Osteoblast (primary cell): ENCODE data around the gene DSTYK. TPM values are rescaled to one million over a fixed set of nuclear protein-coding genes. Genes with fewer than 3 reads are reported as not detected.
"Not testable (repeated sequence)": the region's sequence is repeated elsewhere in the genome, so short reads cannot be mapped to it uniquely, and the experiment has no call there.

ENCODE experiments used
- DNase-seq: peaks from one replicate; pipeline ENCODE4 v3.0.0; 2011; ENCODE audit warnings: low spot score, mixed read lengths; ENCODE audit not compliant: insufficient read length; ENCODE audit errors: missing footprints
- H2AFZ ChIP-seq: 2 replicates; pipeline ENCODE4 v1.6.0; 2011; ENCODE audit warnings: mild to moderate bottlenecking, low read length
- H3K27ac ChIP-seq: 2 replicates; pipeline ENCODE4 v1.5.1; 2011; ENCODE audit warnings: mild to moderate bottlenecking, low read depth, low read length, moderate library complexity
- H3K27me3 ChIP-seq: 2 replicates; pipeline ENCODE4 v1.6.0; 2012; ENCODE audit warnings: mild to moderate bottlenecking, control low read depth, inconsistent platforms, low read length, moderate library complexity; ENCODE audit not compliant: insufficient read depth
- H3K36me3 ChIP-seq: 2 replicates; pipeline ENCODE4 v1.5.1; 2011; ENCODE audit warnings: mild to moderate bottlenecking, low read length, control low read depth, moderate library complexity; ENCODE audit not compliant: insufficient read depth
- H3K4me1 ChIP-seq: 2 replicates; pipeline ENCODE4 v1.5.1; 2011; ENCODE audit warnings: mild to moderate bottlenecking, low read length, control low read depth, moderate library complexity; ENCODE audit not compliant: insufficient read depth
- H3K4me2 ChIP-seq: 2 replicates; pipeline ENCODE4 v1.6.0; 2011; ENCODE audit warnings: mild to moderate bottlenecking, low read length; ENCODE audit not compliant: insufficient read depth
- H3K4me3 ChIP-seq: fragments of 200-600 bp; sonication (generic); 3 replicates; pipeline ENCODE4 v1.5.1; 2012; ENCODE audit warnings: mild to moderate bottlenecking, low read length, inconsistent platforms; ENCODE audit not compliant: insufficient read depth
- H3K79me2 ChIP-seq: 2 replicates; pipeline ENCODE4 v1.6.0; 2012; ENCODE audit warnings: mild to moderate bottlenecking, low read length, control low read depth, inconsistent platforms; ENCODE audit not compliant: insufficient read depth
- H3K9me3 ChIP-seq: 2 replicates; pipeline ENCODE4 v1.5.1; 2011; ENCODE audit warnings: low read depth, low read length, control low read depth
- H4K20me1 ChIP-seq: 2 replicates; pipeline ENCODE4 v1.6.0; 2012; ENCODE audit warnings: mild to moderate bottlenecking, low read length, control low read depth; ENCODE audit not compliant: insufficient read depth
- CTCF ChIP-seq: IDR thresholded peaks from 2 replicates; pipeline ENCODE4 v1.5.1; 2011; ENCODE audit warnings: mild to moderate bottlenecking, low read depth, low read length, moderate library complexity; ENCODE audit errors: extremely low read depth
- total RNA-seq: library from RNA; depleted of rRNA; stranded (reverse); fragments of >200 nt; gene quantifications from 2 replicates; pipeline ENCODE4 v1.2.3, GENCODE V29; 2012

DSTYK gene
- total RNA-seq, 1 donor = 18.1 TPM

DNA sequence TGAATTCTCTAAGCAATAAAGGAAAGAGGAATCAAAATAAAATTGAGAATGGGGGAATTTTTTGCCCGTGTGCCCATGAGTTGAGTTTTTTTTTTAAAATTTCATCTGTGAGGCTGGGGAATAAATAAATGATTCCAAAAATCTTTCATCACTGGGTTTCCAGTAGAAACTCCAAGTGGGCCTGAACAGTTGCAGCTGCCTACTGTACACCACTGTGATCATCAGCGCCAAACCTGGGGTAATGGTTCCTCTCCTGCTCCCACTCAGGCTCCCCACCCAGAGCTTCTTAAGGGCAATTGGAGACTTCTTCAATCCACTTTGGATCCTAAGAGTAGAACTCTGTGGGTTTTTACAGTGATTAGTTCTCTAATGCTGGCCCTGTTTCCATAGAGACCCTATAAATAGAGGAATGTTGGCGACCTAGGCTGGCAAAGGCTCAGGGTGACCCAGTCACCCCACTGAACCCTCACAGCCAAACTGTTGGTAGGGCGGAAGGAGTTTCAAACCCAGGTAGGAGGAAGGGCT lies 25.5 kb upstream of the DSTYK start:
- no peak for DNase-seq
- no peaks in the 10 kb centered on the region for H3K79me2 ChIP-seq
- H3K9me3 ChIP-seq = no peaks in the 10 kb centered on the region
- H3K4me3 ChIP-seq = no peak overlapping the region
- H3K27ac ChIP-seq = no peak overlapping the region
- H3K4me1 ChIP-seq = no peaks in the 10 kb centered on the region
- H3K27me3 ChIP-seq = no peaks in the 10 kb centered on the region
- H3K36me3 ChIP-seq = no peaks in the 10 kb centered on the region
- no peak overlapping the region for H3K4me2 ChIP-seq
- no peaks in the 10 kb centered on the region for H4K20me1 ChIP-seq
- no peak overlapping the region for H2AFZ ChIP-seq
- no peak for TF ChIP-seq CTCF

- H2AFZ ChIP-seq = no peak overlapping the region
- no peak for TF ChIP-seq CTCF
- no peaks in the 10 kb centered on the region for H3K9me3 ChIP-seq
- no peaks in the 10 kb centered on the region for H3K27me3 ChIP-seq
- H4K20me1 ChIP-seq = no peaks in the 10 kb centered on the region
- H3K36me3 ChIP-seq = no peaks in the 10 kb centered on the region
- H3K4me1 ChIP-seq = no peaks in the 10 kb centered on the region
- DNase-seq = peak; percentile 17
- no peak overlapping the region for H3K4me3 ChIP-seq
- H3K79me2 ChIP-seq = no peaks in the 10 kb centered on the region
- no peak overlapping the region for H3K4me2 ChIP-seq
- H3K27ac ChIP-seq = no peak overlapping the region
These were observed 25.0 kb upstream of the DSTYK start for GRCh38 chr1:205236526-205236925.

DNA sequence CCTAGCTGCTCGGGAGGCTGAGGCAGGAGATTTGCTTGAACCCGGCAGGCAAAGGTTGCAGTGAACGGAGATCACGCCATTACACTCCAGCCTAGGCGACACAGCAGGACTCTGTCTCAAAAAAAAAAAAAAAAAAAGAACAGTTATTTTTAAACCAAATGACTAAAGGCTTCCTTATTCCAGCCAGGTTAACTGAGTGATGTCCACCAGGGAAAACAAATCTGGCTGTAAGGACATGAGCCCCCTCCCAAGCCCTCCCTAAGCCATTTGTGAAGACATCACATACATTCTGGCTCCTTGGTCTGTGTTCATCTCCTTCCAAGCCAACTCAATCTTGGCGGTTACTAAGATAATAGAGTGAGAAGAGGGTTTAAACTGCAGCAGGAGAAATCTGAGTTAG lies 24.4 kb upstream of the DSTYK start:
- H3K79me2 ChIP-seq = no peaks in the 10 kb centered on the region
- no peaks in the 10 kb centered on the region for H3K9me3 ChIP-seq
- H3K36me3 ChIP-seq = no peaks in the 10 kb centered on the region
- H3K4me3 ChIP-seq = no peak overlapping the region
- H2AFZ ChIP-seq = no peak overlapping the region
- TF ChIP-seq CTCF = no peak
- no peak overlapping the region for H3K4me2 ChIP-seq
- DNase-seq = peak; percentile 62
- no peaks in the 10 kb centered on the region for H4K20me1 ChIP-seq
- H3K27ac ChIP-seq = no peak overlapping the region
- no peaks in the 10 kb centered on the region for H3K4me1 ChIP-seq
- H3K27me3 ChIP-seq = no peaks in the 10 kb centered on the region

DNA sequence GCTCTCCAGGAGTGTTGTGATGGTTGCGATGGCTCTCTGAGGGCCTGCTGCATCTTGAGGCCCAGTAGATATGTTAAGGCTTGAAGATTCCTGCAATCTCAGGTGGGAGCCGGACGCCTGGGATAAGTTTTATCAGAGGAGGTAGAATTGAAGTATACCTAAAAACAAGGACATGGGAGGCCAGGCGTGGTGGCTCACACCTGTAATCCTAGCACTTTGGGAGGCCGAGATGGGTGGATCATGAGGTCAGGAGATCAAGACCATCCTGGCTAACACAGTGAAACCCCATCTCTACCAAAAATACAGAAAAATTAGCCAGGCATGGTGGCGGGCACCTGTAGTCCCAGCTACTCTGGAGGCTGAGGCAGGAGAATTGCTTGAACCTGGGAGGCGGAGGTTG lies 22.5 kb upstream of the DSTYK start:
- H3K36me3 ChIP-seq, H4K20me1 ChIP-seq, DNase-seq, H3K27ac ChIP-seq, H3K79me2 ChIP-seq, H3K4me3 ChIP-seq, H3K27me3 ChIP-seq, H3K4me2 ChIP-seq, H2AFZ ChIP-seq, H3K4me1 ChIP-seq, H3K9me3 ChIP-seq: not testable (repeated sequence)
